CD4-positive, alpha-beta T cell (primary cell): ENCODE data around the gene SLC5A2. TPM values are rescaled to one million over a fixed set of nuclear protein-coding genes. Genes with fewer than 3 reads are reported as not detected.

Experiments used
- ATAC-seq: fragments of 200-7000 bp; cut with Tn5 transposase; one replicate; pipeline ENCODE4 v1.10.0; 2022; ENCODE audit warnings: mild to moderate bottlenecking; ENCODE audit not compliant: poor library complexity
- CTCF ChIA-PET: fragments of 350-600 bp; sonication (Branson Sonifier 250); formaldehyde crosslinking; loops from one replicate; lab custom pipeline; 2021; ENCODE audit warnings: antibody characterized with exemption, inconsistent platforms; lab: Charles Lee
- POLR2A ChIA-PET: fragments of 350-600 bp; sonication (Branson Sonifier 250); formaldehyde crosslinking; loops from one replicate; lab custom pipeline; 2021; ENCODE audit warnings: antibody characterized with exemption, inconsistent platforms; lab: Charles Lee
- DNase-seq, 14 experiments: peaks; one replicate each; pipeline ENCODE4 v3.0.0-alpha.2; 2013 to 2020; ENCODE audit warnings: mixed read lengths in 2 of 14
- H3K27ac ChIP-seq, 2 donors: one replicate each; pipeline versions ENCODE4 v1.5.1 to v1.7.0; 2013; ENCODE audit warnings: low read length in 2 of 2, low read depth in 1 of 2, mild to moderate bottlenecking in 1 of 2
- H3K27me3 ChIP-seq, 2 experiments: 1 replicate in 1 of 2; 2 replicates in 1 of 2; pipeline versions ENCODE4 v1.6.1 to v1.7.0; 2013; ENCODE audit warnings: low read length in 2 of 2, control low read depth in 1 of 2, mild to moderate bottlenecking in 1 of 2, moderate library complexity in 1 of 2; ENCODE audit not compliant: insufficient read depth in 2 of 2, control insufficient read depth in 1 of 2
- H3K36me3 ChIP-seq: one replicate; pipeline ENCODE4 v1.6.1; 2013; ENCODE audit warnings: low read length, control low read depth; ENCODE audit not compliant: insufficient read depth
- H3K4me1 ChIP-seq: one replicate; pipeline ENCODE4 v1.6.1; 2013; ENCODE audit warnings: low read length, control low read depth; ENCODE audit not compliant: insufficient read depth
- H3K4me3 ChIP-seq: one replicate; pipeline ENCODE4 v1.5.1; 2013; ENCODE audit warnings: mild to moderate bottlenecking, low read length, moderate library complexity
- H3K9me3 ChIP-seq, 2 experiments: 1 replicate in 1 of 2; 2 replicates in 1 of 2; pipeline versions ENCODE4 v1.6.1 to v1.7.0; 2013; ENCODE audit warnings: low read length in 2 of 2, mild to moderate bottlenecking in 2 of 2, control low read depth in 1 of 2, moderate library complexity in 1 of 2; ENCODE audit not compliant: control insufficient read depth in 1 of 2, insufficient read depth in 1 of 2
- H3K27ac Mint-ChIP-seq: one replicate; pipeline ENCODE4 v1.8.0; 2020; ENCODE audit warnings: mixed read lengths
- H3K27me3 Mint-ChIP-seq: one replicate; pipeline ENCODE4 v1.8.0; 2021; ENCODE audit warnings: mixed read lengths
- H3K36me3 Mint-ChIP-seq: one replicate; pipeline ENCODE4 v1.8.0; 2021; ENCODE audit warnings: low read depth, mixed read lengths
- H3K4me1 Mint-ChIP-seq: one replicate; pipeline ENCODE4 v1.8.0; 2021; ENCODE audit warnings: low read depth, mixed read lengths
- H3K4me3 Mint-ChIP-seq: one replicate; pipeline ENCODE4 v1.8.0; 2020; ENCODE audit warnings: mild to moderate bottlenecking, mixed read lengths
- H3K9me3 Mint-ChIP-seq: one replicate; pipeline ENCODE4 v1.8.0; 2020; ENCODE audit warnings: mixed read lengths
- intact Hi-C, 2 experiments: fragments of 100-400 bp; cut with DNase I in 1 of 2; cut with micrococcal nuclease in 1 of 2; formaldehyde crosslinking; loops; one replicate each; pipeline versions ENCODE4 v1.15.1 to v1.9.0; 2023 to 2025; cut with DNase I, micrococcal nuclease
- total RNA-seq, 174 experiments: library from RNA in 2 of 174; stranded (reverse) in 2 of 174; gene quantifications; one replicate each; pipeline ENCODE4 v1.2.3 and lab custom pipeline; 2021 to 2026
- TF ChIP-seq, protein P1 (sequence below): fragments of 200-600 bp; IDR thresholded peaks from one replicate; pipeline ENCODE4 v1.8.0; 2022; ENCODE audit warnings: antibody characterized with exemption, mild to moderate bottlenecking

Gene SLC5A2
- total RNA-seq, 2 experiments from 2014 or later: 4.1 to 5.3 TPM

DNA sequence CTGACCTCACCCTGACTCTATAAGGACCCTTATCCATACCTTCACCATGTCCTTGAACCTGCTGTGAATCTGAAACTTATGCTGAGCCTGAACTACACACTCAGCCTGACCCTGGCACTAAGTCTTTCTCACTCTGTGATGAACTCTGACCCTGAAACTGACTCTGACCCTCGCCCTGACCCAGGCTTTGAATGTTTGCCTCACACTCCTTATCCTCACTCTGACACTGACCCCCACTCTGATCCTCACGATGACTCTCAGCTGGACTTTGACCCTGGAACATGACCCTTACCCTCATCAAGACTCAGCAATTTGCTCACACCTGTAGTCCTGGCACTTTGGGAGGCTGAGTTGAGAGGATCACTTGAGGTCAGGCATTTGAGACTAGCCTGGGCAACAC lies 49.2 kb downstream of the SLC5A2 start:
- TF ChIP-seq, protein P1, sequence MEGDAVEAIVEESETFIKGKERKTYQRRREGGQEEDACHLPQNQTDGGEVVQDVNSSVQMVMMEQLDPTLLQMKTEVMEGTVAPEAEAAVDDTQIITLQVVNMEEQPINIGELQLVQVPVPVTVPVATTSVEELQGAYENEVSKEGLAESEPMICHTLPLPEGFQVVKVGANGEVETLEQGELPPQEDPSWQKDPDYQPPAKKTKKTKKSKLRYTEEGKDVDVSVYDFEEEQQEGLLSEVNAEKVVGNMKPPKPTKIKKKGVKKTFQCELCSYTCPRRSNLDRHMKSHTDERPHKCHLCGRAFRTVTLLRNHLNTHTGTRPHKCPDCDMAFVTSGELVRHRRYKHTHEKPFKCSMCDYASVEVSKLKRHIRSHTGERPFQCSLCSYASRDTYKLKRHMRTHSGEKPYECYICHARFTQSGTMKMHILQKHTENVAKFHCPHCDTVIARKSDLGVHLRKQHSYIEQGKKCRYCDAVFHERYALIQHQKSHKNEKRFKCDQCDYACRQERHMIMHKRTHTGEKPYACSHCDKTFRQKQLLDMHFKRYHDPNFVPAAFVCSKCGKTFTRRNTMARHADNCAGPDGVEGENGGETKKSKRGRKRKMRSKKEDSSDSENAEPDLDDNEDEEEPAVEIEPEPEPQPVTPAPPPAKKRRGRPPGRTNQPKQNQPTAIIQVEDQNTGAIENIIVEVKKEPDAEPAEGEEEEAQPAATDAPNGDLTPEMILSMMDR: no peak
- no peaks in the 10 kb centered on the region for H3K36me3 Mint-ChIP-seq
- CTCF ChIA-PET: no interaction called here
- ATAC-seq (no peak), DNase-seq (no peak)
- Histone ChIP-seq H3K27ac (no peak overlapping the region), H3K4me3 (no peak overlapping the region), H3K27me3 (peaks cover 37 to 50% of the 10 kb centered on the region in 2 experiments), H3K36me3 (no peaks in the 10 kb centered on the region), H3K9me3 (no peaks in the 10 kb centered on the region), H3K4me1 (peaks cover 4% of the 10 kb centered on the region)
- peaks cover 35% of the 10 kb centered on the region for H3K27me3 Mint-ChIP-seq
- H3K4me1 Mint-ChIP-seq: peaks cover 10% of the 10 kb centered on the region
- intact Hi-C loops: loop anchor here in 1 of 2 experiments (10.0 kb wide), 1 partner anchor 73 kb away; no protein-coding TSS in a partner anchor
- no peak overlapping the region for H3K27ac Mint-ChIP-seq
- no peaks in the 10 kb centered on the region for H3K9me3 Mint-ChIP-seq
- H3K4me3 Mint-ChIP-seq: no peak overlapping the region
- POLR2A ChIA-PET: no interaction called here

DNA sequence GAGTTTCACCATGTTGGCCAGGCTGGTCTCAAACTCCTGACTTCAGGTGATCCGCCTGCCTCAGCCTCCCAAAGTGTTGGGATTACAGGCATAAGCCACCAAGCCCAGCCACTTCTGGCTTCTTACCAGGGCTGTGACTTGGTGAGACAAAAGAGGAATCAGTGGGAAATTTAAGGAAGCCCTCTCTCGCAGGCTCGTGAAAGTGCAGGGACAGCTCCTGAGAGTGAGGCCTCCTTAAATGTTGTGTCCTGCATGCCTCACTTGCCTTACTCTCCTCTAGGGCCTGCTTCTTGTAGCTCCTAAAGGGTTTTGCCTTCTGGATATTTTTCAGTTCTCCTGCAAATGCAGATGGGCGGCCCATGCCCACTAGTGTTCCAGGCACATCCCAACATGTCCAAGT lies 50.0 kb downstream of the SLC5A2 start:
- H3K27me3 ChIP-seq: peaks cover 41 to 58% of the 10 kb centered on the region in 2 experiments
- Mint-ChIP-seq H3K27ac (no peak overlapping the region), H3K4me3 (no peak overlapping the region), H3K27me3 (peaks cover 36% of the 10 kb centered on the region), H3K36me3 (no peaks in the 10 kb centered on the region), H3K4me1 (peaks cover 10% of the 10 kb centered on the region), H3K9me3 (no peaks in the 10 kb centered on the region)
- TF ChIP-seq, protein P1: no peak
- intact Hi-C loops: loop anchor here in 1 of 2 experiments (10.0 kb wide), 1 partner anchor 72 kb away; no protein-coding TSS in a partner anchor
- H3K36me3 ChIP-seq: no peaks in the 10 kb centered on the region
- CTCF ChIA-PET: no interaction called here
- POLR2A ChIA-PET: no interaction called here
- H3K4me3 ChIP-seq: no peak overlapping the region
- peaks cover 9% of the 10 kb centered on the region for H3K4me1 ChIP-seq
- DNase-seq (no peak), ATAC-seq (no peak)
- no peak overlapping the region for H3K27ac ChIP-seq
- H3K9me3 ChIP-seq: no peaks in the 10 kb centered on the region

DNA sequence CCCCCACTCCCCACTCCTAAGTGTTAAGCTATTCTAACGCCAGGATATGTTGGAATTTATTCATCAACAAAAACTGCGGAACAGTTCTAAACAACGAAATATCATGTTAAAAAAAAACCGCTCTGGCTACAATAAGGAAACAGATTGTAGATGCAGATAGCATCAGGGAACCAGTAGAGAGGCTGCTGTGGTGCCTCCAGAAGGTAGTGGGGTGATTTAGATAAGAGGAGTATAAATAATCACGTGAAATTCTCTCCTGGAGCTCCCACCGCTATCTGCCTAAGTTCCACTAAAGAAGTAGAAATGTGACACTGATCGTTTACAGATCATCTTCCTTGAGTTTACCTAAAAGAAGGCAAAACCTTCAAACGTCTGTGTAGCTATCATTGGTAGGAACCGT lies 52.8 kb downstream of the SLC5A2 start:
- peaks cover 38 to 59% of the 10 kb centered on the region in 2 experiments for H3K27me3 ChIP-seq
- intact Hi-C loops: loop anchor here in 1 of 2 experiments (10.0 kb wide), 1 partner anchor 69 kb away; no protein-coding TSS in a partner anchor
- Mint-ChIP-seq H3K4me1 (no peaks in the 10 kb centered on the region), H3K4me3 (no peak overlapping the region), H3K36me3 (no peaks in the 10 kb centered on the region), H3K9me3 (no peaks in the 10 kb centered on the region), H3K27ac (no peak overlapping the region), H3K27me3 (peaks cover 43% of the 10 kb centered on the region)
- CTCF ChIA-PET: interaction anchor here (1.4 kb wide), 1 partner anchor 8 kb away, joined by 4 read pairs; no protein-coding TSS in a partner anchor
- TF ChIP-seq, protein P1: no peak
- H3K9me3 ChIP-seq: peaks cover 0 to 5% of the 10 kb centered on the region in 2 experiments
- H3K4me1 ChIP-seq: peaks cover 5% of the 10 kb centered on the region
- no peak overlapping the region for H3K4me3 ChIP-seq
- ATAC-seq: no peak
- H3K27ac ChIP-seq: no peak overlapping the region
- no peak for DNase-seq
- POLR2A ChIA-PET: no interaction called here
- no peaks in the 10 kb centered on the region for H3K36me3 ChIP-seq
